ENCODE data around the gene NDUFS1.
"Not testable (repeated sequence)": the region's sequence is repeated elsewhere in the genome, so short reads cannot be mapped to it uniquely, and the experiment has no call there.

Gene NDUFS1

GRCh38 chr2:206095536-206096332 is 63.5 kb downstream of the NDUFS1 start:
- DNase-seq = no peak

DNA sequence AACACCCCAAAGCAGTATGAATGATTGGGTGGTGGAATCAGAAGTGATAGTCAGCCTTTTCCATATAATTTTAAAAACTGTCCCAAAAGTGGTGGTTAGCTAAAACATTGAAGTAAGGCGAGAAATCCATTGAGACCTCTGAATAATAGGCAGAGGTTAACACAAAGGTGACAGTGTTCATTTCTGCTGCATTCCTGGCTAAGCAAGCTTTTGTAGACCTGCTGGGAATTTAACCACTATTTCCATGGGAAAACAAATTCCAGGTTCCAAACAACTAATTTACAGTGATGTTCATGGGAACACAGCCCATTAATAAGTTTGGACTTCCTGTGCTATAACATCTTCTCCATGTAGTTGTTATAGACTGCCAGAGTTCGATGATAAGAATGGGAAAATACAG is 66.9 kb downstream of the NDUFS1 start:
- no peak for DNase-seq

DNA sequence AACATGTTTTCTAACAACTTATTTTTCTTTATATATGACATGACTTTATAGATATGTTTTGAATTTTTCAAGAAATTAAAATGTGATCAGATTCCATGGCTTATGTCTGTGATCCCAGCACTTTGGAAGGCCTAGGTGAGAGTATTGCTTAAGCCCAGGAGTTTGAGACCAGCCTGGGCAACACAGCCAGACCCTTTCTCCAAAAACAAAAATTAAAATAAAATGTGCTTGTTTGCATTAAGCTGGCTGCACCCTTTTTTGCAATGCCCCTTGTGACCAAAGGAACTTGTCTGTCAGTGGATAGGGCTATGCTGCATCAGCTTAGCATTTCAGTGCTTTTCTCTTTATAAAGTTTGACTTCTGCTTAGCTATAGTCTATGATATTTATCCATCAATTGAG is 71.0 kb downstream of the NDUFS1 start:
- no peak for DNase-seq

- DNase-seq = peak; percentile 1 to 64 (median 25)
Observed at GRCh38 chr2:206086716-206087350, 72.4 kb downstream of the NDUFS1 start.

DNA sequence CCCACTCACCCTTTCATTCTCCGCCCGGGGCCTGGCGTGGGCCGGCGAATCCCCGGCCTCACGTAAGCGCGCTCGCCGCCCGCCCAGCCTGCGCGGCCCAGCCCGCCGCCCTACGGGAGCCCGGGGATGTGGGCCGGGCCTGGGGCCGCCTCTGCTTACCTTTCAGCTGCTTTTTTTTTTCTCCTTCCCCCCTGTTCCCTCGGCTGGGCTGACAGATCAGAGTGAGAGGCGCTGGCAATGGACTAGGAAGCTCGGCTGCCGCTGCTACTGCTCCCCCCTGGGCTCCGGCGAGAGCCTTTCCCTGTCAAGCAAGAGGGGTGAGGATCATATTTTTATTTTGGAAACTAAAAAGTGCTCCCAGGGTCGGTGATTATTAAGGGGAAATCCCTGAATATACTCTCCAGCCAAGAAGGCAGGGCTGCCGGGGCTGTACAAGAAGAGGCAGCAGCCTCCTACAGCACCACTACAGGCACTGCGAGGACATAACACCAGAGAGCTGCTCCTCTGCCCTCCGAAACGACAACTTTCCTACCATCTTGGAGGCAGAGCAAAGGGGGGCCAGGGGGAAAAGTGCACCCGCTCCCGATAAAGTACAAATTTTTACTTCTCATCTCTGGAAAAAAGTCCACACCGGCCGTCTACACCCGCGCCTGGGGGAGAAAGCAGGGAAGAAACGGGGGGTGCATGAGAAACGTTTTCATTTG is 73.3 kb downstream of the NDUFS1 start, which contains the start of gene INO80D:
TSS of gene INO80D (minus strand) at position 433 of the 704 bp plus-strand sequence. CDS start 23,158 bp downstream, outside the sequence.
- peak; percentile 72 to 95 (median 90) for DNase-seq

- peak in 2 of 3 experiments; percentile 61 to 73 for DNase-seq
Observed at GRCh38 chr2:206084870-206085741, 74.1 kb downstream of the NDUFS1 start.

DNA sequence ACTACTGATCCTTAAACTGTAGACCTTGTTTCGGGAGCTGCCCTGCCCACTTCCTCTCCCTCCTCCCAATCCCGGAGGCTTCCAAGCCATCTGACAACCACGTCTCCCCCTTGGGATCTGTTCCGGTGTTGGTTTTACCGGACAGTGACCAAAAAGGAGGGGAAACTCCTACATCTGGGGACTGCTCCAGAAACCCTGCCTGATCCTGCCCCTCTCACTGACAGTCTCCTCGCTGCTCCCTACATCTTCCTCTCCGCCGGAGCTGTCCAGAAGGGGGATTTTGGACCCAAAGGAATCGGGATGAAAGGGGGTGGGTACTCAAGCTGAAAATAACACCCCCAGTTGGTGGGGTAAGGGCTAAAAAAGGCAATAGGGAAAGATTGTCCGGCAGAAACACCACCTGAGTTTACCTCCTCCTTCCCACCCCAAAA is 74.8 kb downstream of the NDUFS1 start:
- DNase-seq = peak; percentile 2 to 62 (median 54)

DNA sequence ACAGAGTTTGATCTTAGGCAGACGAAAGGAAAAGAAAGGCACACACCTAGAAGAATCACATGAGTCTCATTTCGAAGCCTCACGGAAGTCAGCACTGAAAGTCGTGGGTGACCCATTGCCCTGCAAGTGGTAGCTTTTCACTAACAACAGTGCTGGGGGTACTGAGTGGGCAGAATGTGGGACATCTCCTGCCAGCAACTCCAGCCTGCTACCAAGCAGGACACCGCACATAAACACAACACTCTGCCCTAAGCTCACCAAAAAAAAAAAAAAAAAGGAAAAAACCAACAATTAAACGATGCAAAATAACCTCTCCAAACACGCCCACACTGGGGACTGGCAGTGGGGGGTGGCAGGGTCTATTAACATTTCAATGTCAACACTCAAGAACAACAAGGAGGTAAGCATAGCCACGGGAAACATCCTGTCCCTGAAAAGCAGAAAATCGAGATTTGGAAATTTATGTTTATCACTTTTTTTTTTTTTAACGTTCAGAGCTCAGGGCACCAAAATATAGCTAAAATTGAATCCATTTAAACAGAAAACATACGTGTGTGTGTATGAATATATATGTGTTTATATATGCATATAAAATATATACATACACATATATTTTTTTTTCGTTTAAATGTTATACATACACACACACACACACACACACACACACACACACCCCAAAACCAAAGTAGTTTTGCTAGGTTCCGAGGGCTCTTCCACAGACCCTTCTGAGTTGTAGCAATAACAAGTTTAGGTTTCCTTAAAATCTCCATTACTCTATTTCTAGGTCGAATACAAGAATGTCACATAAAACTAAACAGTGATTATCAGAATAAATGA is 75.4 kb downstream of the NDUFS1 start:
- peak in 2 of 3 experiments; percentile 36 to 75 for DNase-seq

DNA sequence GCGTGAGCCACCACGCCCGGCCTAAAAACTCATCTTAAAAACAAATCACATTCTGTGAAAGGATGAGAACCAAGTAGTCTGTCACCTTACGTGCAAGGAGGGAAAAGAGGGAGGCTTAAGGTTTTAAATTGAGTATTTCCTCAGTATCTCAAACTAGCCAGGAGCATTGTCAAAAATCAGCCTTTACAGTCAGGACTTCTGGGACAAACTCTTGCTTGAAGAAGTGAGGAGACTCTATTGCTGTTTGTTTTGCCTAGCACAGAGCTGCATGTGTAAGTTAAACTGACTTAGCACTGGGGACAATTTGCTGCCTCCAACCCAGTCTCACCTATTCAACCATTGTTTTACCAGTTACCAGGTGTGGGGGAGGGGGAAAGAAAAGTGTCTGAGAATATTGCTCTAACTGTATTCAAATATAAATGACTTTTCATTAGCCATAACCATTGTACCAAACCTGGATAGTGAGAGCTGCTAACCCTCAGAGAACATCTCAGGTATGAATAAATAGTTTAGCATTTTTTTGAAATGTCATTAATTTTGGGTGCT is 76.9 kb downstream of the NDUFS1 start:
- DNase-seq = peak in 1 of 3 experiments; percentile 10

DNA sequence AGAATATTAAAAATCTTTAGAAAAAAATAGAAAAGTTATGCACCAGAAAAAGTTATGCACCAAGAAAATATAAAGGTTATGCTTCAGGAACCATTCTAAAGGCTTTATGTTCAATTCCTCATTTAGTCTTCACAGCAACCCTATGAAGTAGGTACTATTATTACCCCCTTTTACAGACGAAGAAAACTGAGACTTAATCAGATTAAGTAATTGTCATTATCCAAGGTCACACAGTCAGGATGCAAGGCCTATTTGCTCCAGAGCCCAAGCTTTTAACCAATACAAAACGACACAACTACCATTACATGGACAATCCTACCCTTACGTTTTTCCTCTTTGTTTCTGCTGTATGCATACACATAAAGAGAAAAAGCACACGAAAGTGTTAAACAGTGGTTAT is 78.3 kb downstream of the NDUFS1 start:
- DNase-seq = no peak

DNA sequence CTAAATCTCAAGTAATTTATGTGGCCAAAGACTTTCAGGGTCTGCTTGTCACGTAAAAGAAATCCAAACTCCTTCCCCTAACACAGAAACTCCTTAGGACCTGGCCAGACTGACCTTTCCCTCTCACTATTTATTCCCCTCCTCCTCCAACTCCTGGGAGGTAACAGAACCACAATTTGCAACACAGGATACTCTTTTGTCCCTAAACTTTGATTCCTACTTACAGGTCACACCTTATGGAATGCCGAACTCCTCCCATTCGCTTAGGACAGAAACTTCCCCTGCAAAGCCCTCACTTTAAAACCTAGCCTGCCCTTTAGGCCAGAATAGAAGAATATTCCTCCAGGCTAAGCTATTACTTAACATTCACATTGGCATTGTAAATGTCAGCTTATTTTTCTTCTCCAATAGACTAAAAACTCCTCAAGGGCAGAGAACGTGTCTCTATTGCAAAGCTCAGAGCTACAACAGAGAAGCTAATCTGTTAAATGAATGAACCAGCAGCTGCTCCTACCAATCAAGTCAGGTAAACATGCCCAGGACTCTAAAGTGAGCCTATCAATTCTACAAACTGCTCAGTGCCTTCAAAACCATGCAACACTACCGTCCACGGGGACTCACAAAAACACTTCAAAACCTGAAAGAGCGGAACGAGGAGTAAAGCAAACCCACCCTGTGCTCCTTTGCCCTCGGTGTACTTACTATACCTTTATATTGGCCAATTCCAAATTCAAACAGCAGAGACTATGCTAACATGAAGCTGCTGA is 79.4 kb downstream of the NDUFS1 start:
- DNase-seq = peak in 1 of 3 experiments; percentile 2

DNA sequence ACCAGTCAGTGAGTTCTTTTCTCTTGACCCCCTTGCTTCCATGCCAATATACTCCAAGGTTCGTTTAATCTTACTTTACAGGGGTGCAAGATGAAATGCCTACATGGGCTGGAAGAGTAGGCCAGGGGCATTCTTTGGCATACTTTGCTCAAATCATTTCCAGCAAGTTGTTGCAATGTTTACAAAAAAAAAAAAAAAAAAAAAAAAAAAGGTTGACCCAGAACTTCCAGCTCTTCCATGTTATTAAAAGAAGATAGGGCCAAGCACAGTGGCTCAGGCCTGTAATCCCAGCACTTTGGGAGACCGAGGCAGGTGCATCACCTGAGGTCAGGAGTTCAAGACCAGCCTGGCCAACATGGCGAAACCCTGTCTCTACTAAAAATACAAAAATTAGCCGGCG is 81.4 kb downstream of the NDUFS1 start:
- not testable (repeated sequence) for DNase-seq

- no peak for DNase-seq
Observed at GRCh38 chr2:206075113-206075512, 84.1 kb downstream of the NDUFS1 start.

- DNase-seq = no peak
Observed at GRCh38 chr2:206071807-206072206, 87.4 kb downstream of the NDUFS1 start.

- no peak for DNase-seq
Observed at GRCh38 chr2:206069417-206069816, 89.8 kb downstream of the NDUFS1 start.

GRCh38 chr2:206068207-206068606 is 91.0 kb downstream of the NDUFS1 start:
- DNase-seq = no peak

Measured in NCI-H1417 (cell line).